Measurements from ENCODE around the gene LPP. TPM values are rescaled to one million over a fixed set of nuclear protein-coding genes. Genes with fewer than 3 reads are reported as not detected.
A peak's percentile ranks its signal among the peaks of the same experiment; 100 is the strongest.

LPP gene
- total RNA-seq, 1 experiment from 2014 or later, result 18.1 TPM

DNA sequence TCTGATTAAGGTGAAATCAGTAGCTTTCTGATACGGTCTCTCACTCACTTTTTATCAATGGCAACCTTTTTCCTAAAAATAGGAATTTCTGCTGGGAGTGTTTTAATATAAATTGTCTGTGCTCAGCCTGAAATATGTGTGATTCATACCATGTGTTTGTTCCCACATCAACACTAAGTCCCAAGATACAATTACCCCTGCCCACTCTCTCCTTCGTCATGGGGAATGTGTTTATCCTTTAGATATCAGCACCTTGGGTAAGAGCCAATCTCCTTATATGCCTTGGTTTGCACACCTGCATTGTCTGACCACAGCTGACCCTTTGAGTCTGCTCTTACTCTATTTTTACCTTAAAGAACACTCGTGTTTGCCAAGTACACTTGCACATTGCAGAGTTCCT is 356.4 kb downstream of the LPP start:
- DNase-seq (ENCODE audit: low read depth), result peak; percentile 76

DNA sequence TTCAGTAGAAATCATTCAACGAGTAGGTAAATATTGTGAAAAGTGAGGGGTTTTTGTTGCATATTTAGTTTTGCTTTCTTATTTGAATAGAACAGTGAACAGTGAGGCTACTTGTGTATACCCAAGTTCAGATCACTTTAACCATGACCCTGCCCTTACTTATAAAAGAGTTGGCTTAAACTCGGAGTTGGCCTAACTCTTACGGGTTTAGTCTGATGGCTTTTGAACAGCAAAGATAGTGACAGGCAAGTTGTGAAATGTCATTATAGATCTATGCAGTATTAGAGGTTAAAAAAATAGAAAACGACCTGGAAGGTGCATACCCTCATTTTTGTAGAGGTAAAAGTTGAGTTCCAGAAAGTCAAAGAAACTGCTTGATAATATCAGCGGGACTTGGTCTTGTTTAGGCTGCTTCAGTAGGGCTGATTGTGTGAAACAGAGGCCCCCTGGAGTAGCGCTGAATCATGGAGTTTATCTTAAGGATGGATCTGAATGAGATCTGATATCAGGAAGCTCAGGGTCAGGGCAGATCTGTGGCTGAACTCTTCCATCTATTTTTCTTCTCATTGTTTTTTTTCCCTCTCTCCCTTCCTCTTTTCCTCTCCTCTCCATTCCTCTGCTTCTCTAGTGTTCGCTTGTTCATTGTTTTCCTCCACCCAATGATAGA is 359.8 kb downstream of the LPP start:
- DNase-seq (ENCODE audit: low read depth), result peak; percentile 15

GRCh38 chr3:188516515-188516914 is 362.6 kb downstream of the LPP start:
- DNase-seq (ENCODE audit: low read depth), result no peak

DNA sequence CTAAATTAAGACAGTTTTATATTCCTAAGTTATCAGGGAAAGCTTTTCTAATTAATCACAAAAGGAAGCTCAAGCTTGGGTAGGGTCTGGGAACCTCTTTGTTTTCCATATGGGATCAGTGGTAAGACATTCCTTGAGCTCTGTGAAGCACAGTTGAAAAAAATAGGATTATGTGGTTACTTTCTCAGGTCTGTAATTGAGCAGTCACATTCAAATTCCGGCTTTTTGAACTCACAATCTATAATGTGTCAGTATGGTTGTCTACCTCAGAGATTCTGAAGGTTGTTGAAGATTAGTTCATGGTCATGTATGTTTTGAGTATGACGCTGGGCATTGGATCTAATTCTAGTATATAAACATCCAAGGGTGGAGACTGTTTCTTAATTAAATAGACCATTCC is 364.5 kb downstream of the LPP start:
- DNase-seq (ENCODE audit: low read depth), result no peak

- DNase-seq (ENCODE audit: low read depth), result no peak
Observed at GRCh38 chr3:188518835-188519452, 365.0 kb downstream of the LPP start.

GRCh38 chr3:188520466-188520865 is 366.5 kb downstream of the LPP start:
- no peak for DNase-seq (ENCODE audit: low read depth)

GRCh38 chr3:188522115-188522514 is 368.2 kb downstream of the LPP start:
- no peak for DNase-seq (ENCODE audit: low read depth)

DNA sequence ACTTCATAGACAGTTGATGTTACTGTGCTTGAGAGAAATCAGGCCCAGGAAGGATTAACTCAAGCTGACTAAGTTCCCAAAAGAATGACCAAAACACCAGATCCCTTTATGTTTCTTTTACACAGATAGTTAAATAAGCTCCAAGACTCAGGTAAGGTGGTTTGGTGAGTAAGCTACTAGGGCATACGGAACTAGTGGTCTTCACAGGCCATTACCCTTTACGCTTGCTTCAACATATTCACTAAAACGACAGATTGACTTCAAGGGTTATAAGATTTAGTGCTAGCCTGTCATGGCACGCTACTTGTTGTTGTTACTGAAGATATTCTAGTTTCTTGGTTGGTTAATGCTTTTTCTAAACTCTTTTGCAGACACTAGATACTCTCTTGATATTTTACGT is 369.3 kb downstream of the LPP start:
- DNase-seq (ENCODE audit: low read depth), result no peak

DNA sequence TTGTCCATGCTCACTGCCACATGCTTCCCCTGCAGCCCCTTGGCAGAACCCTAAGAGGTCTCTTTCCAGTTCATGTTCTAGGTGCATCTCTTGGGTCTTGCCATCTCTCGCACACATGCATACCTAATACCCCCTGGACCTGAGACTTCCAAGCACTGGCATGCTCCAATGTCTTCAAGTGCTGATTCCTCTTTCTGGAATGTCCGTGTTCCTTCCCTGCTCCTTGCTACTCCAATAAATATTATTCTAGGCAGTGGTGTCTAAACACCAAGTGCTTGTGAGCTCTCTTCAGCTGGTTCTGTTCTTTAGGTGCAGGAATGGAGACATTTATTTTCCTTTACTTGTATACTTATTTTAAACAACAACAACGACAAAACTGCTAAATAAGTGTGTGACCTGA is 370.1 kb downstream of the LPP start:
- DNase-seq (ENCODE audit: low read depth), result no peak

GRCh38 chr3:188526057-188526456 is 372.1 kb downstream of the LPP start:
- DNase-seq (ENCODE audit: low read depth), result no peak

GRCh38 chr3:188527389-188527788 is 373.4 kb downstream of the LPP start:
- DNase-seq (ENCODE audit: low read depth), result no peak

GRCh38 chr3:188528396-188528795 is 374.4 kb downstream of the LPP start:
- DNase-seq (ENCODE audit: low read depth), result no peak

- no peak for DNase-seq (ENCODE audit: low read depth)
Observed at GRCh38 chr3:188529228-188529627, 375.3 kb downstream of the LPP start.

DNA sequence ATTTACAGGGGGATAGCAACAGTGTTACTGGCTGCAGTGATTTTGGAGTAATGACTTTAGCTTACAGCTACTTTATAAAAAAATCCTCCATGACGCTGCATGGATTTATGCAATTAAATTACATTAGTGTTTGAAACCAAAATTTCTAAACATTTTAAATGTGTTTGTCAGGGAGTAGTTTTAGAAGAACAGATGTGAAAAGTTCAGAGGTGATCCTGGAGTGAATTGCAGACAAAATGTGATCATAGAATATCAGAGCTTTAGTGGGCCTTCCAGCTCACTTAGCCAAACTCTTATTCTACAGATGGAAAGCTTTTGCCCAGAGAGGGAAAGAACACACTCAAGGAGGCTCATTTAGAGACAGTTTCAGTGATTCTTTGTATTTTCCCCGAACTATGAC is 376.3 kb downstream of the LPP start:
- no peak for DNase-seq (ENCODE audit: low read depth)

DNA sequence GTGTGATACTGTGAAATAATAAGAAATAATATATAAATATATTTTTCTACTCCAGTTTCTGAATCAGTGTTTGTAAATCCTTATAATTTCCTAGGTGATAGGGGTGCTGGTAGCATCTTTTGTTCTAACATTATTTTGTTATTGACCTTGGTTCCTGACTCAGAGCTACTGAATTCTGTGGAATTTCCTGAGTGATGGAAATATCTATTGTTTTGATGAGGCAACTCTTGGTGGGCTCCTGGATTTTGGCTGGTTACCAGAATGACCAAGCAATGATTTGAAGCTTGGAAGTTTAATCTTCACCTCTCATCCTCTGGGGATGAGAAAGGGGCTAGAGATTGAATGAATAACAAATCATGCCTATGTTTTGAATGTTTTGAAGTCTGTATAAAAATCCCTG is 377.3 kb downstream of the LPP start:
- peak; percentile 71 for DNase-seq (ENCODE audit: low read depth)

GRCh38 chr3:188533172-188533571 is 379.2 kb downstream of the LPP start:
- peak; percentile 12 for DNase-seq (ENCODE audit: low read depth)

DNA sequence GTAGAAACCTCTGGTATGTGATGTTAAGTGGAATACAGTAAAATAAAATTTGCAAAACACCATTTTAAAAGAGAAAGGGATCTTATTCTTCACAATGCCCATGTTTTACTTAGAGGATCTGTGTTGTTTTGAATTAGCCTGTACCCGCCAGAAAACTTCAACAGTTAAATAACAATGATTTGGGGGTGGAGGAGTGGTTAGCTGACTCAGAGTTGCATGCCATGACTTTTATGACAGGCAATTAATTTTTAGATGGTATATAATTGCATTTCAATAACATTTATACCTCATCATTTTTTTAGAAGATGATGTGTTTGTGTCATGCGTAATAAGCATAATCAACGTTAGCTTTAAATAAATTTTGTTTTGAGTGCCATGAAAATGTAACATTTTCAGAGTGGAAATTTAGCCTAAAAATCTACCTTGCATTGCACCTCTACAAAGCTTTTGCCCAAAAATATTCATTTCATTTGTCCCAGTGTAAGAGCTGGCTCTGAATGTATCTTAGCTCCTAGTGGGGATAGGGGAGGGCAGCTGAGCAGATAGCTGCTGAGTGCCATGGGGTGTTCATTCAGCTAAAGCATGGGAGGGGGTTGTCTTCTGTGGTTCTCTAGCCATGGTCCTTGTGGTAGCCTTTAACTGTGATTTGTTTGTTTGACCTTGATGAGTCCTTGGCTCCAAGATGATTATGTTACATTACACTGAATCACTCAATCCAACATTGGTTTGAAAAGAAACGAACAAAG is 379.8 kb downstream of the LPP start:
- peak; percentile 40 for DNase-seq (ENCODE audit: low read depth)

DNA sequence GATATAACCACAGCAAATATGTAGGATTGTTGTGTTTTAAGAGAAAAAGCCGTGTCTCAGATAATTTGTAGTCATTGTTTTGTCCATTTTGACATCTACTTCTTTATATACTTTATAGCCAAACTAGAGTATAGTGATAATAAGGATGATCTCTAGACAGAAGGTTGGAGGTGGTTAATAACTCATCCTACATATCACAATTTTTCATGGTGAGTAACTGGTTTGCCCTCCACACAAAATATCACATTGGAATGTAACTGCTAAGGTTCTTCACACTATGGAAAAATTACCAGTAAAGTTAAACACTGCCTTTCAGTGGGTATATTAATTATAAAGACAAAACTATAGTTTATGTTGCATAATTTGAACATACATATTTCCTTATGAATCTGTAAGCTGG is 380.7 kb downstream of the LPP start:
- no peak for DNase-seq (ENCODE audit: low read depth)

DNA sequence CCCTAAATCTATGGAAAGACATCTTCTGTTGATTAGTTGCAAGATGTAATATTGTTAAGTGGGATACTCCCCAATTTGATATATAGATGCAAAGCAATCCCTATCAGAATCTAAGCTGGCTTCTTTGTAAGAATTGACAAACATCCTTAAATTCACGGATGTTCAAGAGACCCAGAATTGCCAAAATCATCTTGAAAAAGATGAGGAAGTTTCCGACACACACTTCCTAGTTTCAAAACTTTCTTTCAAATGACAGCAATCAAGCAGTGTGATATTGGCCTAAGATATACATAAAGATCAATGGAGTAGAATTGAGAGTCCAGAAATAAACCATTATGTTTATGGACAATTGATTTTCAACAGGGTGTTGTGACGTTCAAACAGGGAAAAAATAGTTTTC is 383.6 kb downstream of the LPP start:
- no peak for DNase-seq (ENCODE audit: low read depth)

DNA sequence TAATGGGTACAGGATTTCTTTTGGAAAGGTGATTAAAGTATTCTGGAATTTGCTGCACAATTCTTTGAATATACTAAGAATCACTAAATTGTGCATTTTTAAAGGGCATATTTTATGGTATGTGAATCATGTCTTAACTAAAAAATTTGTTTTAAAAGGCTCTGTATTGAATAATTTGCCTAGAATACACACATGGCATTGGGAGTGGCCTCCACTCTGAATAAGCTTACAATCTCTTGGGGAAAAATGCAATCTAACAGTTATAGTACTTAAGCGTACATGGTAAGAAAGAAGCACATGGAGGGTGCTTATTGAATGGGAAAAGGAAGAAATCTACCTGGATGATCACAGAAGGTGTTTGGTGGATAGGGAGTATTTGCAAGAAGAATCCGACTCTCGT is 385.1 kb downstream of the LPP start:
- no peak for DNase-seq (ENCODE audit: low read depth)

GRCh38 chr3:188539631-188540194 is 385.8 kb downstream of the LPP start:
- DNase-seq (ENCODE audit: low read depth), result no peak

DNA sequence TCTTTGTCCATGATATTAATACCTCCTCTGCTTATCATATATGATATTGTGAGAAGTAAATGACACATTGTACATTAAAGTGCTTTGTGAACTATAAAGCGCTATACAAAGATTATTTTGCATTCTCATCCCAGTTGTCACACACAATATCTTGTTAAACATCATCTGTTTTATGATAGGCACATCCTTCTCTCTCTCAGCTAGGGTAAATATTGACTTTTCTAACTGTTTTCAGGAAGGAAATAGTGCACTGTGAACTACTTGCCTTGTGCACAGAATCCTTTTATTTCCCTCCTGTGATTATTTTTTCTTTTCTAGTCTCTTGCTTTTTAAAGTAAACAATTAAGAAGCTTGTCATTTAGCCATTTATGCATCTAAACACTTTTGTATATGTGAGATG is 388.2 kb downstream of the LPP start:
- no peak for DNase-seq (ENCODE audit: low read depth)

DNA sequence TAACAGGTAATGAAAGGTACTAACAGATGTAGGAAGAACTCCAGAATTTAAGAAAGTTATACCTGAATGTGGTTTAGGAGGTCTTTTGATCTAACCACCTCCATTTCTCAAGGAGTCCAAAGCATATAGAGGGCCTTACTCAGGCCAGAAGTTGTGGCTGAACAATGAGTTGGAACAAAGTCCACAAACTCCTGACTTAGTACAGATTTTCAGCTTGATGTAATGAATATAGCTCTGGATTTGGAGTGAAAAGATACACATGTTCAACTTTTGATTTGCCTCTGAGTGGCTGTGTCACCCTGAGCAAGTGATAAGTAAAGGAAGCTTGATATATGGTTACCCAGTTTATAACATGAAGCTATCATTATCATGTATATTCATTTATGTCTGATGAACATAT is 390.1 kb downstream of the LPP start:
- DNase-seq (ENCODE audit: low read depth), result no peak
